ENCODE data around the gene P2RY1. TPM values are rescaled to one million over a fixed set of nuclear protein-coding genes. Genes with fewer than 3 reads are reported as not detected.

The P2RY1 gene
- total RNA-seq, 1 experiment from 2014 or later: 6.3 TPM

- Histone ChIP-seq H3K9me3 (ENCODE audit: control insufficient read depth, low read depth, low read length) (no peaks in the 10 kb centered on the region), H2BK20ac (ENCODE audit: low read depth, low read length, poor library complexity, severe bottlenecking) (no peak overlapping the region), H3K56ac (ENCODE audit: insufficient read length, low read depth, low read length) (no peak overlapping the region), H2BK12ac (ENCODE audit: insufficient read length, low read depth, low read length) (no peak overlapping the region), H4K8ac (replicated peaks; ENCODE audit: insufficient read length, low read depth, low read length) (no peak overlapping the region), H3K4ac (ENCODE audit: low read depth, low read length) (no peak overlapping the region), H3K79me2 (ENCODE audit: insufficient read depth, low read length) (no peaks in the 10 kb centered on the region), H3K4me1 (ENCODE audit: insufficient read depth, low read length) (no peaks in the 10 kb centered on the region), H3K23me2 (ENCODE audit: insufficient read length, low read depth, low read length, poor library complexity, severe bottlenecking) (no peaks in the 10 kb centered on the region), H4K20me1 (ENCODE audit: control insufficient read depth, insufficient read depth, insufficient read length) (no peaks in the 10 kb centered on the region), H3K18ac (ENCODE audit: insufficient read length, low read depth, low read length) (no peak overlapping the region), H3T11ph (ENCODE audit: low read length) (no peak overlapping the region), H3K79me1 (ENCODE audit: insufficient read depth, low read depth, low read length, poor library complexity, severe bottlenecking) (no peaks in the 10 kb centered on the region), H3K27ac (ENCODE audit: insufficient read length, low read depth, low read length) (no peak overlapping the region), H3K23ac (ENCODE audit: insufficient read length, low read depth, low read length) (no peak overlapping the region), H2AFZ (ENCODE audit: low read length) (no peak overlapping the region), H2BK120ac (ENCODE audit: low read depth, low read length, poor library complexity, severe bottlenecking) (no peak overlapping the region), H4K5ac (ENCODE audit: insufficient read length, low read depth, low read length) (no peak overlapping the region), H3K27me3 (ENCODE audit: insufficient read depth, low read length) (no peaks in the 10 kb centered on the region), H2AK5ac (ENCODE audit: insufficient read length, low read length) (no peak overlapping the region), H3K14ac (ENCODE audit: insufficient read depth, low read length) (no peak overlapping the region), H3K4me2 (ENCODE audit: insufficient read depth, insufficient read length, low read length) (no peak overlapping the region), H2BK5ac (ENCODE audit: insufficient read length, low read length) (no peak overlapping the region), H2BK15ac (ENCODE audit: low read depth, low read length) (no peak overlapping the region), H4K91ac (ENCODE audit: insufficient read length, low read depth, low read length) (no peak overlapping the region), H3K9ac (ENCODE audit: extremely low read depth, insufficient read length, low read length) (no peak overlapping the region)
- WGBS (ENCODE audit: extremely low coverage, insufficient read length, low lambda C conversion rate): no CpG with 5 or more reads among the region's 2 CpGs
- DNase-seq: no peak
- Mint-ChIP-seq H3K36me3 (ENCODE audit: insufficient read depth in 1 of 3, low read depth in 3 of 3) (no peaks in the 10 kb centered on the region), H3K4me1 (no peaks in the 10 kb centered on the region), H3K27ac (no peak overlapping the region), H3K9me3 (no peaks in the 10 kb centered on the region), H3K4me3 (no peak overlapping the region), H3K27me3 (ENCODE audit: low read depth) (no peaks in the 10 kb centered on the region)
- no peak for TF ChIP-seq CTCF (conservative IDR thresholded peaks at IDR 0.05)
Observed at GRCh38 chr3:152823781-152824180, 11.2 kb upstream of the P2RY1 start.
